ENCODE measurements around the gene ESR1.

- TF ChIP-seq, protein P1, sequence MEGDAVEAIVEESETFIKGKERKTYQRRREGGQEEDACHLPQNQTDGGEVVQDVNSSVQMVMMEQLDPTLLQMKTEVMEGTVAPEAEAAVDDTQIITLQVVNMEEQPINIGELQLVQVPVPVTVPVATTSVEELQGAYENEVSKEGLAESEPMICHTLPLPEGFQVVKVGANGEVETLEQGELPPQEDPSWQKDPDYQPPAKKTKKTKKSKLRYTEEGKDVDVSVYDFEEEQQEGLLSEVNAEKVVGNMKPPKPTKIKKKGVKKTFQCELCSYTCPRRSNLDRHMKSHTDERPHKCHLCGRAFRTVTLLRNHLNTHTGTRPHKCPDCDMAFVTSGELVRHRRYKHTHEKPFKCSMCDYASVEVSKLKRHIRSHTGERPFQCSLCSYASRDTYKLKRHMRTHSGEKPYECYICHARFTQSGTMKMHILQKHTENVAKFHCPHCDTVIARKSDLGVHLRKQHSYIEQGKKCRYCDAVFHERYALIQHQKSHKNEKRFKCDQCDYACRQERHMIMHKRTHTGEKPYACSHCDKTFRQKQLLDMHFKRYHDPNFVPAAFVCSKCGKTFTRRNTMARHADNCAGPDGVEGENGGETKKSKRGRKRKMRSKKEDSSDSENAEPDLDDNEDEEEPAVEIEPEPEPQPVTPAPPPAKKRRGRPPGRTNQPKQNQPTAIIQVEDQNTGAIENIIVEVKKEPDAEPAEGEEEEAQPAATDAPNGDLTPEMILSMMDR (IDR thresholded peaks at IDR 0.05): no peak
- TF ChIP-seq POLR2AphosphoS5 (IDR thresholded peaks at IDR 0.05): no peak
Observed at GRCh38 chr6:152107973-152108372, 300.5 kb downstream of the ESR1 start.

Measured in suprapubic skin (tissue), 3 donors.